ENCODE results near the gene VPS4A. TPM values are rescaled to one million over a fixed set of nuclear protein-coding genes. Genes with fewer than 3 reads are reported as not detected.

Gene VPS4A
- 18.4 and 20.8 TPM in 2 replicates for polyA plus RNA-seq (2012; rRNA removed)
- polyA plus RNA-seq (2012; cell fraction: cytosol; rRNA removed) = 12.9 and 17.4 TPM in 2 replicates
- 46.5 and 50.8 TPM in 2 replicates for polyA plus RNA-seq (2012; cell fraction: nucleus; rRNA removed)

GRCh38 chr16:69310653-69311532, at the start of gene VPS4A:
TSS of gene VPS4A (plus strand) at chr16:69311350. CDS start at chr16:69311512, 162 bp downstream.
- Histone ChIP-seq H3F3A (replicated peaks; ENCODE audit: insufficient read depth) (peaks cover 20% of the 10 kb centered on the region), H2AFZ (ENCODE audit: low read depth) (peak within 1 kb of the TSS; percentile 90; the same call in 1 of the 2 replicates), H3K4me3 (ENCODE audit: low read depth in 2 of 2, low read length in 1 of 2) (peak within 1 kb of the TSS; percentile 76 to 85), H3K36me3 (replicated peaks in 1 of 2; ENCODE audit: control insufficient read depth in 1 of 2, insufficient read depth in 2 of 2, low read length in 1 of 2) (peaks cover 10 to 18% of the 10 kb centered on the region in 2 experiments), H3K9ac (peak within 1 kb of the TSS; percentile 89), H3K4me1 (ENCODE audit: control insufficient read depth in 1 of 2, insufficient read depth in 2 of 2, low read depth in 1 of 2, low read length in 1 of 2) (peaks cover 0 to 5% of the 10 kb centered on the region in 2 experiments; a peak in 1 of 4 replicates), H3K9me2 (no peaks in the 10 kb centered on the region), H3K9me3 (no peaks in the 10 kb centered on the region), H3K27me3 (ENCODE audit: insufficient read depth) (no peaks in the 10 kb centered on the region), H3K27ac (ENCODE audit: low read depth in 2 of 2, low read length in 1 of 2) (peak within 1 kb of the TSS; percentile 79 to 80), H3K79me2 (ENCODE audit: insufficient read depth) (peaks cover 44% of the 10 kb centered on the region), H4K20me1 (ENCODE audit: insufficient read depth) (peaks cover 10% of the 10 kb centered on the region; the same call in 1 of the 2 replicates), H3K4me2 (peak within 1 kb of the TSS; percentile 94)
- 26% methylated on average over 25 of the region's 70 CpGs for WGBS (ENCODE audit: low lambda C conversion rate)
- CTCF ChIA-PET = interaction anchor here (0.6 to 3.1 kb wide), 9 partner anchors 9 to 161 kb away, joined by 3 to 16 read pairs (median 3); partner anchors contain the start of gene PDF
- DNase-seq = peak; percentile 99
- POLR2A ChIA-PET = no interaction called here
- TF ChIP-seq GATA2 (CRISPR knock-in tag; IDR thresholded peaks at IDR 0.05) (no peak), RXRA (IDR thresholded peaks at IDR 0.05; ENCODE audit: borderline replicate concordance, low read depth) (no peak), JUND (IDR thresholded peaks at IDR 0.05) (no peak), RFX5 (IDR thresholded peaks at IDR 0.05; ENCODE audit: low read length) (no peak), ZBTB33 (IDR thresholded peaks at IDR 0.05; ENCODE audit: borderline replicate concordance, low read depth) (no peak), NRF1 (IDR thresholded peaks at IDR 0.05; ENCODE audit: low read depth, low read length) (0 out of 2 replicates have a peak, but pooled peaks have one; percentile 27), TAF1 (IDR thresholded peaks at IDR 0.05; ENCODE audit: borderline replicate concordance, low read depth, low read length) (peak; percentile 84), CHD2 (IDR thresholded peaks at IDR 0.05; ENCODE audit: low read length, partially characterized antibody) (peak; percentile 64), ELF1 (IDR thresholded peaks at IDR 0.05) (peak; percentile 73), TCF12 (IDR thresholded peaks at IDR 0.05) (no peak), SIN3A (IDR thresholded peaks at IDR 0.05; ENCODE audit: borderline replicate concordance, low read depth, low read length) (peak; percentile 96; the same call in 1 of the 2 replicates), USF1 (IDR thresholded peaks at IDR 0.05; ENCODE audit: borderline replicate concordance, low read depth) (no peak), PBX3 (IDR thresholded peaks at IDR 0.05) (peak; percentile 48), RAD21 (IDR thresholded peaks at IDR 0.05; ENCODE audit: low read length) (no peak), SMC3 (IDR thresholded peaks at IDR 0.05; ENCODE audit: low read depth, low read length) (no peak), FOSL2 (IDR thresholded peaks at IDR 0.05; ENCODE audit: borderline replicate concordance, low read depth) (no peak), FOXM1 (IDR thresholded peaks at IDR 0.05; ENCODE audit: low read depth) (no peak), MAX (IDR thresholded peaks at IDR 0.05; ENCODE audit: low read depth) (no peak), USF2 (IDR thresholded peaks at IDR 0.05; ENCODE audit: borderline replicate concordance, low read depth, low read length) (no peak), REST (IDR thresholded peaks at IDR 0.05; ENCODE audit: low read depth, low read length) (0 out of 2 replicates have a peak, but pooled peaks have one; percentile 41), CTCF (IDR thresholded peaks at IDR 0.05) (peak; percentile 66)
